Measurements from ENCODE around the gene SH2D4B. TPM values are rescaled to one million over a fixed set of nuclear protein-coding genes. Genes with fewer than 3 reads are reported as not detected.

Gene SH2D4B
- total and polyA plus RNA-seq, 2 donors (not counting 3 experiments of a cell fraction or from before 2014, with no cell fraction given) = not detected

DNA sequence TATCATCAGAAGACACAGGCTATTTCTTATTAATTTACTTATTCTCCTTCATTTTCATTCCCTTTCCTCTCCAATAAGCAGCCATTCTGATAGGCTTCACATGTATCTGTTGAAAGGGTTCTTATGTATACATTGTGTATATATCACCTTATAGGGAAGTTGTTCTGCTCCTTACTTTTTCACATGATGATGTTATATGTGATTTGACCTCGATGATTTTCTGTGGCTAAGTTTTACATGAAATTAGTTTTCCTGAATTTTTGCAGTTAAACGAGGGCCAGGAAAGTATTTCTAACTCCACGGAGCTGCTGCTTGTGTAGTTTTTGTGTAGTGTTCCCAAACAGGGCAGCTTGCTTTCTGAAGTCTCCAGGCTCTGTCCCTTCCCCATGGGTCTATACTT is 84.5 kb downstream of the SH2D4B start:
- Histone ChIP-seq H3K27ac (ENCODE audit: insufficient read depth, low read depth, low read length) (no peak overlapping the region), H3K36me3 (ENCODE audit: control insufficient read depth in 2 of 2, extremely low read depth in 1 of 2, insufficient read depth in 2 of 2, low read length in 2 of 2) (no peaks in the 10 kb centered on the region), H3K79me2 (ENCODE audit: control insufficient read depth, insufficient read depth, low read length) (no peaks in the 10 kb centered on the region), H3K9me3 (replicated peaks; ENCODE audit: control insufficient read depth, insufficient read depth, low read length) (no peaks in the 10 kb centered on the region), H3K9me1 (replicated peaks; ENCODE audit: control insufficient read depth, extremely low read depth, insufficient read depth, low read length) (no peaks in the 10 kb centered on the region), H3K9ac (replicated peaks; ENCODE audit: extremely low read depth, insufficient read depth, low read length) (no peak overlapping the region), H3K4me1 (ENCODE audit: control insufficient read depth, extremely low read depth, insufficient read depth, low read length) (no peaks in the 10 kb centered on the region), H4K20me1 (replicated peaks; ENCODE audit: control insufficient read depth, extremely low read depth, insufficient read depth, low read length) (no peaks in the 10 kb centered on the region), H2AFZ (ENCODE audit: low read depth, low read length) (no peak overlapping the region), H3K4me3 (replicated peaks in 1 of 3; ENCODE audit: insufficient read depth in 1 of 3, low read depth in 1 of 3, low read length in 3 of 3) (no peak overlapping the region), H3K4me2 (ENCODE audit: insufficient read depth, low read length) (no peak overlapping the region), H3K27me3 (ENCODE audit: control insufficient read depth in 2 of 2, insufficient read depth in 2 of 2, low read length in 2 of 2) (peaks cover 0 to 2% of the 10 kb centered on the region in 2 experiments)
- CTCF ChIA-PET = interaction anchor here (1.7 to 1.9 kb wide), 2 partner anchors 22 to 26 kb away, joined by 3 to 4 read pairs; no protein-coding TSS in a partner anchor
- FAIRE-seq = no peak
- no TSS peak for BruUV-seq (replicated peaks)
- dilution Hi-C loops (cut with MboI; ENCODE audit: extremely low pct_ligation_motif_present, low sequenced_read_pairs) (no loop called here), intact Hi-C loops (cut with micrococcal nuclease) (no loop called here)
- POLR2A ChIA-PET = no interaction called here
- TF ChIP-seq, protein P1, sequence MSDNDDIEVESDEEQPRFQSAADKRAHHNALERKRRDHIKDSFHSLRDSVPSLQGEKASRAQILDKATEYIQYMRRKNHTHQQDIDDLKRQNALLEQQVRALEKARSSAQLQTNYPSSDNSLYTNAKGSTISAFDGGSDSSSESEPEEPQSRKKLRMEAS (IDR thresholded peaks at IDR 0.05; ENCODE audit: insufficient read depth, insufficient read length) = no peak
- TF ChIP-seq POLR2A (IDR thresholded peaks at IDR 0.05; ENCODE audit: low read depth, low read length) = no peak
- no peak for TF ChIP-seq FOS (IDR thresholded peaks at IDR 0.05; ENCODE audit: borderline replicate concordance, insufficient read depth, low read length)
- no peak for TF ChIP-seq MYC (IDR thresholded peaks at IDR 0.05; ENCODE audit: low read depth, low read length)
- TF ChIP-seq POLR2AphosphoS5 (IDR thresholded peaks at IDR 0.05; ENCODE audit: insufficient read depth, low read depth, low read length) = no peak
- TF ChIP-seq, protein P2, sequence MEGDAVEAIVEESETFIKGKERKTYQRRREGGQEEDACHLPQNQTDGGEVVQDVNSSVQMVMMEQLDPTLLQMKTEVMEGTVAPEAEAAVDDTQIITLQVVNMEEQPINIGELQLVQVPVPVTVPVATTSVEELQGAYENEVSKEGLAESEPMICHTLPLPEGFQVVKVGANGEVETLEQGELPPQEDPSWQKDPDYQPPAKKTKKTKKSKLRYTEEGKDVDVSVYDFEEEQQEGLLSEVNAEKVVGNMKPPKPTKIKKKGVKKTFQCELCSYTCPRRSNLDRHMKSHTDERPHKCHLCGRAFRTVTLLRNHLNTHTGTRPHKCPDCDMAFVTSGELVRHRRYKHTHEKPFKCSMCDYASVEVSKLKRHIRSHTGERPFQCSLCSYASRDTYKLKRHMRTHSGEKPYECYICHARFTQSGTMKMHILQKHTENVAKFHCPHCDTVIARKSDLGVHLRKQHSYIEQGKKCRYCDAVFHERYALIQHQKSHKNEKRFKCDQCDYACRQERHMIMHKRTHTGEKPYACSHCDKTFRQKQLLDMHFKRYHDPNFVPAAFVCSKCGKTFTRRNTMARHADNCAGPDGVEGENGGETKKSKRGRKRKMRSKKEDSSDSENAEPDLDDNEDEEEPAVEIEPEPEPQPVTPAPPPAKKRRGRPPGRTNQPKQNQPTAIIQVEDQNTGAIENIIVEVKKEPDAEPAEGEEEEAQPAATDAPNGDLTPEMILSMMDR (IDR thresholded peaks at IDR 0.05; ENCODE audit: extremely low read depth in 1 of 2, insufficient read depth in 1 of 2, low read depth in 1 of 2, low read length in 2 of 2) = no peak
- no peak for TF ChIP-seq EZH2 (IDR thresholded peaks at IDR 0.05; ENCODE audit: borderline replicate concordance, low read depth, low read length, severe bottlenecking)
- no peak for TF ChIP-seq GATA2 (IDR thresholded peaks at IDR 0.05; ENCODE audit: insufficient read depth, insufficient read length, low read depth, low read length)
- no peak for TF ChIP-seq JUN (IDR thresholded peaks at IDR 0.05; ENCODE audit: borderline replicate concordance, insufficient read depth, insufficient read length, low read depth)
- no peak for DNase-seq (ENCODE audit: low read depth, low spot score)

All from endothelial cell of umbilical vein (primary cell).